ENCODE measurements around the gene DMAC2. TPM values are rescaled to one million over a fixed set of nuclear protein-coding genes. Genes with fewer than 3 reads are reported as not detected.

The DMAC2 gene
- total and polyA plus RNA-seq, 2 experiments from 2014 or later, result 77.2 to 86.5 TPM

GRCh38 chr19:41462497-41462896, 22.8 kb upstream of the DMAC2 start:
- DNase-seq (ENCODE audit: low spot score), result peak; percentile 59
- Mint-ChIP-seq H3K4me3 (no peak overlapping the region), H3K4me1 (no peaks in the 10 kb centered on the region), H3K9me3 (peaks cover 29% of the 10 kb centered on the region), H3K27me3 (ENCODE audit: insufficient read depth, low read depth, poor library complexity) (no peaks in the 10 kb centered on the region), H3K27ac (no peak overlapping the region), H3K36me3 (ENCODE audit: low read depth) (peaks cover 7% of the 10 kb centered on the region)
- TF ChIP-seq EZH2 (IDR thresholded peaks at IDR 0.05; ENCODE audit: low read depth, unreplicated experiment) (no peak), CTCF (conservative IDR thresholded peaks at IDR 0.05; ENCODE audit: low read depth in 2 of 2) (no peak), ETS1 (IDR thresholded peaks at IDR 0.05) (no peak), ZNF331 (CRISPR knock-in tag; IDR thresholded peaks at IDR 0.05; ENCODE audit: low read depth) (no peak), NANOG (IDR thresholded peaks at IDR 0.05; ENCODE audit: borderline replicate concordance) (no peak), POLR2AphosphoS5 (IDR thresholded peaks at IDR 0.05; ENCODE audit: low read depth) (no peak), EZH2phosphoT487 (IDR thresholded peaks at IDR 0.05; ENCODE audit: unreplicated experiment) (no peak), STAT1 (IDR thresholded peaks at IDR 0.05; ENCODE audit: unreplicated experiment) (no peak), CREB1 (CRISPR knock-in tag; IDR thresholded peaks at IDR 0.05; ENCODE audit: low read depth) (no peak), REST (IDR thresholded peaks at IDR 0.05; ENCODE audit: unreplicated experiment) (no peak), JUNB (IDR thresholded peaks at IDR 0.05; ENCODE audit: unreplicated experiment) (no peak), ZNF114 (CRISPR knock-in tag; IDR thresholded peaks at IDR 0.05) (no peak), ZNF462 (CRISPR knock-in tag; IDR thresholded peaks at IDR 0.05) (no peak)
- Histone ChIP-seq H3K27me3 (ENCODE audit: insufficient read depth) (no peaks in the 10 kb centered on the region), H3K36me3 (ENCODE audit: insufficient read depth) (no peaks in the 10 kb centered on the region), H3K9me2 (ENCODE audit: insufficient read depth) (no peaks in the 10 kb centered on the region), H3K4me1 (ENCODE audit: insufficient read depth) (no peaks in the 10 kb centered on the region), H2AFZ (no peak overlapping the region), H3K4me3 (no peak overlapping the region), H3K27ac (ENCODE audit: low read depth) (no peak overlapping the region), H3K4me2 (no peak overlapping the region), H4K20me1 (replicated peaks; ENCODE audit: insufficient read depth) (no peaks in the 10 kb centered on the region), H3F3A (replicated peaks; ENCODE audit: low read depth) (no peaks in the 10 kb centered on the region), H3K79me2 (replicated peaks; ENCODE audit: insufficient read depth) (no peaks in the 10 kb centered on the region)
- no peak for ATAC-seq
